Hypothalamus (tissue), 51 donors: Measurements from ENCODE around the gene INPP4B.
"Not testable (repeated sequence)": the region's sequence is repeated elsewhere in the genome, so short reads cannot be mapped to it uniquely, and the experiment has no call there.

Source experiments
- DNase-seq, 51 donors: peaks; one replicate each; lab custom pipeline; 2025; lab: John Stamatoyannopoulos, UW

INPP4B gene

DNA sequence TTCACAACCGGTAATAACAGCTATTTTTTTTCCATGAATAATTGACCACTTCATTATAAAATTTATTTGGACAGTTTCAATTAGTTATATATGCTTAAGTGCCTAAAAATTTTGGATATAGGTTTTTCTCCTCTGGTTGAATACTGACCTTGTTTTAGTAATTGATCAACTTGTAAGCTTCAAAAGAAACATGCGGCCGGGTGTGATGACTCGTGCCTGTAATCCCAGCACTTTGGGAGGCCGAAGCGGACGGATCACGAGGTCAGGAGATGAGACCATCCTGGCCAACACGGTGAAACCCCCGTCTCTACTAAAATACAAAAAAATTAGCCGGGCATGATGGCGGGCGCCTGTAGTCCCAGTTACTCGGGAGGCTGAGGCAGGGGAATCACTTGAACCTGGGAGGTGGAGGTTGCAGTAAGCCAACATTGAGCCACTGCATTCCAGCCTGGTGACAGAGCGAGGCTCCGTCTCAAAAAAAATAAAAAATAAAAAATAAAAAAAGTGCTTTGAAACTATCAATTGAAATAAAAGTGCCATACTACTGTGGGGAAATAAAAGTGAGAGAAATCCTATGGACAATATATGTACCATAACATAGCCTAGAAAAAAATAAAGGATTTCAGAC is 448.6 kb downstream of the INPP4B start:
- DNase-seq, result not testable (repeated sequence)

DNA sequence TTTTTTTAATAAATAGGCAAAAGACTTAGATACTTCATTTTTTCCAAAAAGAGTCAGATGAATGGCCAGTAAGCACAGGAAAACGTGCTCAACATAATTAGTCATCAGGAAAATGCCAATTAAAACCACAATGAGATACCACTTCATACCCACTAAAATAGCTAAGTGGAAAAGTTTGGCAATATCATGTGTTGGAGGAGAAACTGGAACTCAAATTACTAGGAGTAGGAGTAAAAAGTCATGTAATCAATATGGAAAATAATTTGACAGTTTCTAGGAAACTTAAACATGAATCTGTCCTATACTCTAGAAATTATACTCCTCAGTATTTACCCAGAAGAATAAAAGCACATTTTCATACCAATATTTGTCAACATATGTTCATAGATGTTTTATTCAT is 449.8 kb downstream of the INPP4B start:
- DNase-seq, result no peak

GRCh38 chr4:142393127-142393526 is 453.0 kb downstream of the INPP4B start:
- DNase-seq, result no peak

DNA sequence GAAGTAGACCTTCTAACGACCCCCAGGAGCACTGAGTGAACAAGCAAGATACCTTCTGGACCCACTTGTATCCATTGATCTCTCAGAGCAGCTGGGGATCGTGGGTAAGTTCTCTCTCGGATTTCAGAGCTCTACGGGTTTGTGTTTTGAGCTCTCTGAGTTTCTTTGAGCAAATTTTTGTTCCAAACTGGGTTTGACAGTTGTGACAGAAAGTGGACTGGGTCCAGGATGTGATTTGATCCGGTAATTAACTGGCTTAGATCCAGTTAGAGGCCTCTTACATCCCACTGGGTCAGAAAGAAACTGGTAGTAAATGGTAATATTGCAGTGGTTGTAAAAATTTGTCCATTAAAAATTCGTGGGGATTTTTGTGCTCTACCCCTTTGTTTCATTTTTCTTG is 459.2 kb downstream of the INPP4B start:
- DNase-seq, result no peak

- DNase-seq, result no peak
These were observed 459.7 kb downstream of the INPP4B start for GRCh38 chr4:142386449-142386848.

- no peak for DNase-seq
These were observed 462.2 kb downstream of the INPP4B start for GRCh38 chr4:142383800-142384470.

DNA sequence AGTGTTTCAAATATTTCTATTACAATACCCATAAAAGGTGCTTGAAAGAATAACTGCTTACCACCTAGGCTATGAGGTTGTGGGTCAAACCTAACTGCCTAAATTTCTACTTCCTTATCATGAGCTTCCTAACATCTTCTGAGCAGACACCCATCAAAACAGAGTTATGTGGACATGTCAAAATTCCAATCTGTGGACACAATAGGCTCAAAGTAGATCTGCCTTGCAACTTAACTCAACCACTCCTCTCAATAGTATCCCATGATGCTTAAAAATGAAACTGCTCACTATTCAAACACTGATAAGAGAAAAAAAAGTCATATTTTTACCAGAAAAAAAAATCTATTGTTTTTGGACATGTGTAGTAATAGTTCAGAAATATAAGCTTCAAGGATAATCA is 462.7 kb downstream of the INPP4B start:
- no peak for DNase-seq

GRCh38 chr4:142380052-142380602 is 466.0 kb downstream of the INPP4B start:
- DNase-seq, result no peak

DNA sequence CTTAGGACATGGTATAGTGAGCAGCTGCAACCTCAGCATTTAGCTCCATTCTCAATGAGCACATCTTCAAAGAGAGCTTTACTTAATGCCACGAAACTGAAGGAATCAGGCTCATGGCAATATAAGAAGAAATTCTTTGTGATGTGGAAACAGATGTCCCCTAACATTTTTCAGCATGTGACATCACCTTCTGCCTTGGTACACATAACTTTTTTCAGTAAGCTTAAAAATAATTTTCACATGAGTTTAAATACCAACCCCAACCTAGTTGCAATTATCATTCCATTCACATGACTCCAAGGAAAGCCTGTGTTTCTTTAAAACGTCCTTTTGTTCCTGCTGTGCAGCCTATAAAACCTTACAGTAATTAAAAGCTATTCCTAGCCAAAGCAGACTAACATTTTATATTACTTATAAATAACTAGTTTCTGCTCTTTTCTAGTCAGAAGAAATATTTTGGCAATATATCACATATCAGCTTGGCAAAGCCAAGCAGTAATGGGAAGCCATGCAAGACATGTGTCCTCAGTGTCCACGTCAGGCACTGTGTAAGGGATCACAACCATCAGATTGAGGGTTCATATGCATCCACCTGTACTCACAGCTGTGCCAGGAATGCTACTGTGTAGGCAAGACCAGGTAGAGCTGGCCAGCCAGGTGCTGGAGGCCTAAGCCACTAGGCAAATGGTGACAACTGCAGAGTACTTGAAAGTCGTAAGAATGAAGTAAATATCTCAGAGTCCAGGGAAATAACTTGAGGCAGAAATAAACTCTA is 466.6 kb downstream of the INPP4B start:
- no peak for DNase-seq

DNA sequence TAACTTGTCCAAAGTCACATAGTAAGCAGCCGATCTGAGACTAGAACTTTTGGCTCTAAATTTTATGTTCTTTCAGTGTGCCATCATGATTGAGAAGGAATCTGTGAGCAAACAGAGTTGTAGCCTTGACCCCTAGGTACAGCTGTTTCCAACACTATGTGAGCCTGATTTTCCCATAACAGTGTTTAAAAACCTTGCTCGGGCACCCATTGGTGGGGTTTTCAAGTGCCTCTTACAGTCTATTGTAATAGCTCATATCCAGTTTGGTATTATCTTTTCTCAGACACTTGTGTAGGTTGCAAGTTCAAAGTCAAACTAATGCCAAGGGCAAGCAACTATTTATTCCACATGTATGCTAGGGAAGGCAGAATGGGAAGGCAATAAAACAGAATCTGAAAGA is 467.9 kb downstream of the INPP4B start:
- DNase-seq, result no peak

DNA sequence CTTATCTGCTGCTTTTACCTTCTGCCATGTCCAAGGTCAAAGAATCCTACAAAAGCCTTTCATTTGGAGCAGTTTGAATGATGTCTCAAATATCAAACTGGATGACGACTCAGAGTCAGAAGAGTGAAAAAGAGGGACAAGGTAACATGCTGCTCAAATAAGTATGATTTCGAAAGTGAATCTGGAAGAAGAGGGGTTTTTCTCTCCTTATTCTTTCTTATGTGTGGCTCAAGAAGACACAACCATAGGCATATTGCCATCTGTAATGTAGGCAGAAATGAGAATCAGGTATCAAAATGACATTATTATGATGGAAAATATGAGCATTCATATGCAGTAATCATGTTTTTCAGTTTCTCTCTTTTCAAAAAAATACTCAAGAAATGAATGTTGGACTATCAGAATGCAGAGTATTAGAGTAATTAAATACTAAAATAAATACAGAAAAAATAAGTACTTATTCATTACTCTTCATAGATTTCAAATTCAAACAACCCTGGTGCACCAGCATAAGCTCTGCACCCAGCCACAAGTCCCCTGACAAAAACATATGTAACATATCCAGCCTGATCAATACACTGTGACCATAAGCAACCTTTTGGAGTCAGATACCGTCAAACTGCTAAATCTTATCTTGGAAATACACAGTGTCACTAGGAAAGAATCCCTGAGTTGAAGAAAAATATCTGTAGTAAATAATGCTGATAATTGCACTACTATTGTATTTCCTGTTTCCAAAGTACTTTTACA is 468.6 kb downstream of the INPP4B start:
- no peak for DNase-seq

DNA sequence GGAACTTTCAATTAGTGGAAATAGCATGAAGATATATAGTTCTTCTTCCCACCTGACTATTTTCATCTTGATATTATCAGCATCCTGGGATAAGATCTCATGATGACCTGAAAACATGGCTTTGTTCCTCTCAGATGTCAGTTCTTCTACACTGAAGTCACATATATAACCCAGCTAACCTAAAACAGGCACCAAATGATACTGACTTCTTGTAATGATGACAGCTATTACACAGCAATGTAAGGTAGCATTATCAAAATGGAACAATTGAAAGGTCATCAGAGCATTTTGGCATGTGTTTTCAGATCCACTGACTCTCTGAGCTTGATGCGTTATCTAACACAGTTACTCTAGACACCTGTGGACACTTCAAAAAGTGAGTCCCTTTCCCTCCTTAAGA is 469.9 kb downstream of the INPP4B start:
- DNase-seq, result no peak

DNA sequence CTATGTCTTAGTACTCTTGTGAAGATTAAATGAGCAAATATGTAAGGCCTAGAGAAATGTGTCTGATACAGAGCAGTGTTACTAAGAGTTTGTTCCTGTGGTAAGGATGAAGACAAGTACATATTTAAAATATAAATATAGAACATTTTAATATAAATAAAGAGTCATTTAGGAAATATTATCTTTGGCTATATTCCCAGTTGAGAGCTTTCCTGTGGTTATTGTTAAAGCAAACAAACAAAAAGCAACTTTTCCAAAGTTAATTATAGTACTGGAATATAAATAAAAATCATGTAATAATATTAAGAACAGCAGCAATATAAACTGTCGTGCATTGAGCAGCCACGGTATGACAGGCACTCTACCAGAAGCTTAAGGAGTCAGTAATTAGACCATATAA is 472.5 kb downstream of the INPP4B start:
- DNase-seq, result no peak

- no peak for DNase-seq
These were observed 473.4 kb downstream of the INPP4B start for GRCh38 chr4:142372530-142373260.

GRCh38 chr4:142369141-142369540 is 477.0 kb downstream of the INPP4B start:
- no peak for DNase-seq

GRCh38 chr4:142367418-142368180 is 478.5 kb downstream of the INPP4B start:
- no peak for DNase-seq

DNA sequence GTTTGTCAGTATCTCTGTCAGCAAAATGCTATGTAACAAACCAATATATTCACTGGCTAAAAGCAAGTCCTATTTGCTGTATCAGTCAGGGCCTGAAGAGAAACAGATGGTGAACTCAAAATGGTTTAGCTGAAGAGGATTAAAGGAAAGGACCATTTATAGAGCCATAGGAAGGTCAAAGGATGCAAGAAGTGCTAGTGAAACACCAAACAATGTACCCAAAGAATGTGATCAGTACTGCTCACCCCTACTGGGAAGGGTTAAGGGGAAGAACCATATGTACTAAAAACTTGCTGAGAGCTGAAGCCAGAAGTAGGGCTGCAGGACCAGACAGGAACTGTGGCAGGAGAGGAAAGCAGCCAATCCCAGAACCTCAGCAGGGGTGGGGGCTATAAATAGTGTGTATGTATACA is 479.3 kb downstream of the INPP4B start:
- no peak for DNase-seq

DNA sequence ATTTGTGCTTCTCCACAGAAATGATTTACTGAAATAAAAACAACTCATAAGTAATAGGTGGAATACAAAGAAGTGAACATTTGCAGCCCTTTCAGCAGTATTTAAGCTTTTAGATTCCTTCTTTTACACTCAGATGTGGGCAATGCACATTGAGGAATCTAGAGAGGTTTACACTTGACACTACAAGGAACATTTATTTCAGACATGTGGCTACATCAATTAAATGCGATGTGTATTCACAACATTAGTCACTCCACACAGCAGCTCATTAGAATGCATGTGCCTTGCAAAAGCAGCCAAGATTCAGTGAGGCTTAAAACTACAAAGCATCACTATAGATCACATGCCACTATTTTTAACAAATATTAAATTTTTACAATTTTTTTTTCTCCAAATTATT is 480.7 kb downstream of the INPP4B start:
- peak in 1 of 51 donors; percentile 11 for DNase-seq

DNA sequence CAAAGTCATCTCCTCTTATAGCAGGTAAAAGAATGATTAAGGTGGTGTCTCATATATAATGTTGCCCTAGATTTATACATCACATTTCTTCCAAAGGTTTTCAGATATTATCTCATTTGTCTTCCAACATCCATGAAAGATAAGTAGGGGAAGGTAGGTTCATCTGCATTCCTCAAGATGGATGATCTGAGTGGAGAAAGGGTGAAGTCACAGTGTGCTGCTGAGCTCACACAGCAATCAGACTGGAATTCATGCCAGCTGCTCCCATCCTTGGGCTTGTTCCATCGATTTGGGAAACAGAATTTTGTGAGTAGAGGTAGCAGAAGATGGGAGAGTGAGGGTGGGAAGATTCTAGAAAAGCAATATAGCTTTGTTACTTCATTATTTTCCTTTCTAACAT is 482.4 kb downstream of the INPP4B start:
- DNase-seq, result no peak
